GM19035 (cell line): ENCODE measurements around the gene GBP6.
"Not testable (repeated sequence)": the region's sequence is repeated elsewhere in the genome, so short reads cannot be mapped to it uniquely, and the experiment has no call there.

Source experiments
- ATAC-seq: cut with Tn5 transposase; IDR thresholded peaks from one replicate; pipeline ENCODE4 v1.9.1; 2021; ENCODE audit not compliant: unreplicated experiment

GBP6 gene

GRCh38 chr1:89369331-89369730 lies 5.5 kb downstream of the GBP6 start:
- ATAC-seq: no peak

- ATAC-seq: not testable (repeated sequence)
Observed at GRCh38 chr1:89373810-89374209, 10.0 kb downstream of the GBP6 start.

DNA sequence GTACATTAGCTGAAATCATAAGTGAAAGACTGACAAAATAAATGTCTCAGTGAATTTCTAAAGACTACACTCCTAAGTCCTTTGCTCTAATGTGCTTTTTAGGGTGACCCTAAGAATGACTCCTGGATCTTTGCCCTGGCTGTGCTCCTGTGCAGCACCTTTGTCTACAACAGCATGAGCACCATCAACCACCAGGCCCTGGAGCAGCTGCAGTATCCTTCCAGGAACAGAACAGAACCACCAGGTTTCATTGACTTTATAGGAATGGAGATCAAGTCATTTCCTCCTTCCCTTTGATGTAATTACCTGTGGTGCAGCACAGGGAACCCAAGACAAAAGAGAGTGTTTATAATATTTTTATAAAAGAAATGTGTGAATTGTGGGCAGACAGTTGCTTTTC lies 14.1 kb downstream of the GBP6 start:
- no peak for ATAC-seq

DNA sequence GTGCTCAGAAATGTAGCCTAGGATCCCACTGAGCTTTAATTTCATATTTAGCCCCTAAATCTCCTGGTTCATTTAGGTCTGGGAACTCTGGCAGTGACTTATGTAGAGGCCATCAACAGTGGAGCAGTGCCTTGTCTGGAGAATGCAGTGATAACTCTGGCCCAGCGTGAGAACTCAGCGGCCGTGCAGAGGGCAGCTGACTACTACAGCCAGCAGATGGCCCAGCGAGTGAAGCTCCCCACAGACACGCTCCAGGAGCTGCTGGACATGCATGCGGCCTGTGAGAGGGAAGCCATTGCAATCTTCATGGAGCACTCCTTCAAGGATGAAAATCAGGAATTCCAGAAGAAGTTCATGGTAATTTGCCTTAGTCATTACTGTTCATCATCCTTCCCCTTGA lies 17.8 kb downstream of the GBP6 start:
- ATAC-seq: no peak

DNA sequence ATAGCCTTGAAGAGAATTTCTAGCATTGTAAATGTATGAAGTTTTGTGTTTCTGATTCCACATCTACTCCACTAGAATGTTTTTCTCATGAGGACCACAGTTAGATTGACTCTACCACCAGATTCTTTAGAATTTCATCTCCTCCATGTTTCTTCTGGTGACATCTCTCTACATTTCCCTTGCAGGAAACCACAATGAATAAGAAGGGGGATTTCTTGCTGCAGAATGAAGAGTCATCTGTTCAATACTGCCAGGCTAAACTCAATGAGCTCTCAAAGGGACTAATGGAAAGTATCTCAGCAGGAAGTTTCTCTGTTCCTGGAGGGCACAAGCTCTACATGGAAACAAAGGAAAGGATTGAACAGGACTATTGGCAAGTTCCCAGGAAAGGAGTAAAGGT lies 18.6 kb downstream of the GBP6 start:
- no peak for ATAC-seq

DNA sequence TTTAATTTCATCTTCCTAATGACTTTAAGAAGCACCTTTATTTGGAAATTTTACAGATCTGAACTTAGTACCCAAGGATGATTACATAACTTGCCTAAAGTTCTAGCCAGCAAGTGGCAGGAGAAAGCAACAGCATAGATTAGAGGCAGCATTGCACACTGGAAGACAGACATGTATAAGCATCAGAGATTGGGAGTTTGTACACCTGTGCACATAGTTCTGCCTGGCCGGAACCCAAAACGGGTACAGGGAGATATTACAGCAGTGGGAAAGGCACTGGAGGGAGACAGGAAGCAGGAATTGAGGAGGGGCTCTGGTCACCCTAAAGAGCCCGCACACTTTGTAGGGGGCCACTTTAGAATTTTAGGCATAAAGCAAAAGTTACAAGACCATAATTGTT lies 19.3 kb downstream of the GBP6 start:
- ATAC-seq: no peak

GRCh38 chr1:89390707-89391106 lies 26.8 kb downstream of the GBP6 start:
- no peak for ATAC-seq

DNA sequence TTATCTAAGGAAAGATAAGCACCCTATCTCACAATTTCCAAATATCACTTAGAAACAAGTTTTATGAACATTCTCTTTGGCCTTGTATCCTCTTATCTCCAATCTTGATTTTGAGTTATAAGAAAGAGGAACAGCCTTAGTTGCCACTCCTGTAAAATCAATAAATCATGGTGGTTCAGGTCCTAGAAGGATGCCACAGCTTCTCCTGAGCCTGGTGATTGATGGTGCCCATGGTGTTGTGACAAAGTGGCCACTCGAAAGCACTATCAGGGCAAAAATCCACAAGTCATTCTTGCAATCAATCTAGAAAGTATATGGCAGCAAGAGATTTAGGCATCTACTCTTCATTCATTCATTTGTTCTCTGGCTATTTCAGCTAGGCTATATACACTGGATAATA lies 27.8 kb downstream of the GBP6 start:
- no peak for ATAC-seq

GRCh38 chr1:89394851-89395250 lies 31.0 kb downstream of the GBP6 start:
- no peak for ATAC-seq

DNA sequence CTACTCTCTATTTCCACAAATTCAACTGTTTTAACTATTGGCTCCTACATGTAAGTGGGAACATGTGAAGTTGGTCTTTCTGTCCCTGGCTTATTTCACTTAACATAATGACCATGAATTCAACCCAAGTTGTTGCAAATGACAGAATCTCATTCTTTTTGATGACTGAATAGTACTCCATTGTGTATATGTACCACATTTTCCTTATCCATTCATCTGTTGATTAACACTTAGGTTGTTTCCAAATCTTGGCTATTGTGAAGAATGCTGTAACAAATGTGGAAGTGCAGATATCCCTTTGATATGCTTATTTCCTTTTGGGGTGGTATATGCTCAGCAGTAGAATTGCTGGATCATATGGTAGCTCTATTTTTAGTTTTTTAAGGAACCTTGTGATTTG lies 33.0 kb downstream of the GBP6 start:
- no peak for ATAC-seq

GRCh38 chr1:89405275-89405929 lies 41.5 kb downstream of the GBP6 start:
- ATAC-seq: no peak

- ATAC-seq: no peak
Observed at GRCh38 chr1:89407360-89407759, 43.5 kb downstream of the GBP6 start.

DNA sequence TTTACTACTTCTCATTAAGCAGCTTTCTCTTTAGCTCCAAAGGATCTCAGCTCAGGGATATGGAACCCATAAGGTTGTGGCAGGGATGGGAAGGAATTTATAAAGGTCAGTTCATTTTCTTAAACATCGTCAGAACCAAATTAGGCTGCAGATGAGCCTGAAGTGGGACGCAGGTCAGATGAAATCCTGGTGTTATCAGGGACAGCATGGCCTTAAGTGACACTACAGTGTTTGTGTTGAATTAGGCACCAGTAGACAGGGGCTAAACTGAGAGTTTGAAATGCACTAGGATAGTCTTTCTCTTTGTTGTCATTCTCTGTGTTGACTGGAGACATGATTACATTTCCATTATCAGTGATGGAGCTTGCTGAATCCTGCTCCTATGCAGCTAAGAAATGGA lies 43.9 kb downstream of the GBP6 start:
- not testable (repeated sequence) for ATAC-seq

- no peak for ATAC-seq
Observed at GRCh38 chr1:89425056-89425455, 61.2 kb downstream of the GBP6 start.

GRCh38 chr1:89429062-89429461 lies 65.2 kb downstream of the GBP6 start:
- no peak for ATAC-seq

DNA sequence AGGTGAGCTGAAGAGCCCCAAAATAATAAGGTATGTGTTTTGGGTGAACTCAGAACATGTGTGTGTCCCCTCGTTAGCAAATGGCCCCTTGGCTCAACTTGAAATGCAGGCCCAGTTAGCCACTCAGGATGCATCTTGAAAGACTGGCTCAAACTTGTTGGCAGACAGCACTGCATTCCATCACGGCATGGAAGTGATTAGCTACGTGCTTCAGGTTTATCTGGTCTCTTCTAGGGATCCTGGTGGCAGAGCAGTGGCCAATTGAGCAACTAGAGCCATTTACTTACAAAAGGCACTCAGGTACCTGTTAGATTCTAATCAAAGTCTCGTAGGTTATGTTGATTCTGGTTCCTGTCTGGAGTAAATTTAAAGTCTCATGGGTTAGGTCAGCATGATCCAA lies 65.8 kb downstream of the GBP6 start:
- not testable (repeated sequence) for ATAC-seq

DNA sequence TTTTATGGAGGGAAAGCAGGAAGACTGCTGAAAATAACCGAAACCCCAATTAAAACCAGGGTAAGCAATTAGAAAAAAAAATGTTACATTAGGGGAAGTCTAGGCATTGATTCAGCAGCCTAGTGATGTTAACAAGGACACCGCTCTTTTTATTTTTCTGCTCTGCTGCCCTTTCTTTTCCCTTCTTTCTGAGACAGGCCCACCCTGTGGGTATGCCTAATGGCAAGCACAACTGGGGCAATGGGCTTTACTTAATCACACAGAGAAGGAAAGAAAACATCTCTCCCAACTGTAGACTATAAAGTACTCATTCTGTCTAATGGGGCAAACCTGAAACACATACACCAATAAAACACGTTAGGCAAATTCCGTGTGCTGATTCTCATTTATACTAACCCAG lies 69.6 kb downstream of the GBP6 start:
- no peak for ATAC-seq

- ATAC-seq: not testable (repeated sequence)
Observed at GRCh38 chr1:89434058-89434780, 70.4 kb downstream of the GBP6 start.
